ENCODE data around the gene DNAJB2.

GRCh38 chr2:219289537-219290361 lies 10.6 kb downstream of the DNAJB2 start:
- no peak for TF ChIP-seq POLR2A (IDR thresholded peaks at IDR 0.05)
- TF ChIP-seq CTCF (IDR thresholded peaks at IDR 0.05): no peak

All from prostate gland (tissue), 2 donors.